ENCODE results near the gene ZNF611.

Gene ZNF611

GRCh38 chr19:52673014-52673413 is 61.8 kb downstream of the ZNF611 start:
- DNase-seq: no peak

GRCh38 chr19:52670046-52670445 is 64.8 kb downstream of the ZNF611 start:
- DNase-seq: no peak

GRCh38 chr19:52669586-52669985 is 65.3 kb downstream of the ZNF611 start:
- no peak for DNase-seq

GRCh38 chr19:52667972-52668371 is 66.9 kb downstream of the ZNF611 start:
- no peak for DNase-seq

GRCh38 chr19:52666506-52666905 is 68.3 kb downstream of the ZNF611 start:
- DNase-seq: no peak

GRCh38 chr19:52665529-52665928 is 69.3 kb downstream of the ZNF611 start:
- no peak for DNase-seq

GRCh38 chr19:52665027-52665426 is 69.8 kb downstream of the ZNF611 start:
- no peak for DNase-seq

GRCh38 chr19:52664461-52664860 is 70.4 kb downstream of the ZNF611 start:
- no peak for DNase-seq

- DNase-seq: no peak
Observed at GRCh38 chr19:52662631-52663030, 72.2 kb downstream of the ZNF611 start.

- no peak for DNase-seq
Observed at GRCh38 chr19:52660981-52661380, 73.9 kb downstream of the ZNF611 start.

GRCh38 chr19:52659013-52659412 is 75.8 kb downstream of the ZNF611 start:
- DNase-seq: no peak

- peak; percentile 54 for DNase-seq
Observed at GRCh38 chr19:52658595-52658994, 76.2 kb downstream of the ZNF611 start.

- DNase-seq: no peak
Observed at GRCh38 chr19:52653161-52653560, 81.7 kb downstream of the ZNF611 start.

Data from DMS79 treated with DMSO at 0.1 percent for 48 hours (cell line).